Mammary epithelial cell (primary cell): ENCODE measurements around the gene NUAK1.

Source experiments
- CTCF ChIP-seq, 2 donors: IDR thresholded peaks in 1 of 2; conservative IDR thresholded peaks in 1 of 2; 2 replicates each; pipeline ENCODE4 v1.5.1; 2011 to 2012; ENCODE audit warnings: inconsistent platforms in 2 of 2, low read length in 2 of 2, mild to moderate bottlenecking in 2 of 2, control low read depth in 1 of 2, low read depth in 1 of 2; ENCODE audit not compliant: insufficient read depth in 1 of 2; ENCODE audit errors: extremely low read depth in 1 of 2
- EZH2 ChIP-seq: IDR thresholded peaks from 2 replicates; pipeline ENCODE4 v1.6.1; 2012; ENCODE audit warnings: low read length, inconsistent platforms, borderline replicate concordance

GRCh38 chr12:106040521-106040920, 98.2 kb downstream of the NUAK1 start:
- TF ChIP-seq EZH2 (no peak), CTCF (conservative IDR thresholded peaks at IDR 0.05 in 1 of 2, IDR thresholded peaks at IDR 0.05 in 1 of 2; ENCODE audit: extremely low read depth in 1 of 2, insufficient read depth in 1 of 2, low read depth in 1 of 2, low read length in 2 of 2) (no peak)
